ENCODE data around the gene NAA60. TPM values are rescaled to one million over a fixed set of nuclear protein-coding genes. Genes with fewer than 3 reads are reported as not detected.

NAA60 gene
- total RNA-seq, 1 experiment from 2014 or later, result 57.5 TPM

- Histone ChIP-seq H3K36me3 (ENCODE audit: low read depth) (no peaks in the 10 kb centered on the region), H4K20me1 (ENCODE audit: insufficient read depth) (peaks cover 55% of the 10 kb centered on the region), H3K4me3 (no peak overlapping the region), H3K4me1 (replicated peaks; ENCODE audit: insufficient read depth) (peaks cover 20% of the 10 kb centered on the region), H3K27ac (no peak overlapping the region), H3K9me3 (ENCODE audit: insufficient read depth, low read depth) (no peaks in the 10 kb centered on the region), H3K4me2 (peak overlapping the region; percentile 98), H3K79me2 (ENCODE audit: low read depth) (peaks cover 67% of the 10 kb centered on the region), H3K9me2 (ENCODE audit: insufficient read depth) (no peaks in the 10 kb centered on the region), H3K27me3 (ENCODE audit: insufficient read depth, low read depth) (no peaks in the 10 kb centered on the region), H2AFZ (no peak overlapping the region), H3F3A (ENCODE audit: insufficient read depth, low read depth) (peaks cover 11% of the 10 kb centered on the region; the same call in 1 of the 2 replicates)
- TF ChIP-seq EZH2 (IDR thresholded peaks at IDR 0.05; ENCODE audit: low read depth), result no peak
- no peak for TF ChIP-seq CTCF (conservative IDR thresholded peaks at IDR 0.05)
- POLR2A ChIA-PET (ENCODE audit: unreplicated experiment), result no interaction called here
- CTCF ChIA-PET, result no interaction called here
- DNase-seq, result no peak
- intact Hi-C loops (cut with micrococcal nuclease; ENCODE audit: unreplicated experiment), result no loop called here
- BruUV-seq (replicated peaks), result no TSS peak
Measured at GRCh38 chr16:3460121-3460520, 16.6 kb downstream of the NAA60 start.

GRCh38 chr16:3460585-3460984 lies 17.1 kb downstream of the NAA60 start:
- ChIA-PET POLR2A (ENCODE audit: unreplicated experiment) (no interaction called here), CTCF (no interaction called here)
- H2AFZ ChIP-seq, result no peak overlapping the region
- TF ChIP-seq CTCF (conservative IDR thresholded peaks at IDR 0.05), result no peak
- no peak for TF ChIP-seq EZH2 (IDR thresholded peaks at IDR 0.05; ENCODE audit: low read depth)
- H3K4me1 ChIP-seq (replicated peaks; ENCODE audit: insufficient read depth), result peaks cover 20% of the 10 kb centered on the region
- peaks cover 72% of the 10 kb centered on the region for H3K79me2 ChIP-seq (ENCODE audit: low read depth)
- H3F3A ChIP-seq (ENCODE audit: insufficient read depth, low read depth), result peaks cover 11% of the 10 kb centered on the region; the same call in 1 of the 2 replicates
- intact Hi-C loops (cut with micrococcal nuclease; ENCODE audit: unreplicated experiment), result no loop called here
- H3K9me2 ChIP-seq (ENCODE audit: insufficient read depth), result no peaks in the 10 kb centered on the region
- no peak for DNase-seq
- peaks cover 55% of the 10 kb centered on the region for H4K20me1 ChIP-seq (ENCODE audit: insufficient read depth)
- no peak overlapping the region for H3K4me3 ChIP-seq
- no peak overlapping the region for H3K4me2 ChIP-seq
- H3K9me3 ChIP-seq (ENCODE audit: insufficient read depth, low read depth), result no peaks in the 10 kb centered on the region
- BruUV-seq (replicated peaks), result no TSS peak
- H3K27me3 ChIP-seq (ENCODE audit: insufficient read depth, low read depth), result no peaks in the 10 kb centered on the region
- no peak overlapping the region for H3K27ac ChIP-seq
- H3K36me3 ChIP-seq (ENCODE audit: low read depth), result no peaks in the 10 kb centered on the region

GRCh38 chr16:3461151-3461550 lies 17.7 kb downstream of the NAA60 start:
- CTCF ChIA-PET, result no interaction called here
- no peaks in the 10 kb centered on the region for H3K36me3 ChIP-seq (ENCODE audit: low read depth)
- POLR2A ChIA-PET (ENCODE audit: unreplicated experiment), result no interaction called here

More at GRCh38 chr16:3461151-3461550, 17.7 kb downstream of the NAA60 start:
- H3K9me2 ChIP-seq (ENCODE audit: insufficient read depth), result no peaks in the 10 kb centered on the region
- H3K9me3 ChIP-seq (ENCODE audit: insufficient read depth, low read depth), result no peaks in the 10 kb centered on the region
- H3F3A ChIP-seq (ENCODE audit: insufficient read depth, low read depth), result peaks cover 11% of the 10 kb centered on the region; the same call in 1 of the 2 replicates
- H4K20me1 ChIP-seq (ENCODE audit: insufficient read depth), result peaks cover 60% of the 10 kb centered on the region
- no peak overlapping the region for H2AFZ ChIP-seq
- intact Hi-C loops (cut with micrococcal nuclease; ENCODE audit: unreplicated experiment), result no loop called here
- H3K27ac ChIP-seq, result no peak overlapping the region
- H3K4me1 ChIP-seq (replicated peaks; ENCODE audit: insufficient read depth), result peaks cover 20% of the 10 kb centered on the region
- BruUV-seq (replicated peaks), result no TSS peak
- H3K27me3 ChIP-seq (ENCODE audit: insufficient read depth, low read depth), result no peaks in the 10 kb centered on the region
- TF ChIP-seq CTCF (conservative IDR thresholded peaks at IDR 0.05) (no peak), EZH2 (IDR thresholded peaks at IDR 0.05; ENCODE audit: low read depth) (no peak)
- H3K79me2 ChIP-seq (ENCODE audit: low read depth), result peaks cover 78% of the 10 kb centered on the region
- no peak overlapping the region; the same call in 1 of the 2 replicates for H3K4me2 ChIP-seq
- H3K4me3 ChIP-seq, result no peak overlapping the region
- DNase-seq, result no peak

All from PC-9 (cell line).